Tibial nerve (tissue), 4 donors: Measurements from ENCODE around the gene MSRB3. TPM values are rescaled to one million over a fixed set of nuclear protein-coding genes. Genes with fewer than 3 reads are reported as not detected.

Experiments used
- DNase-seq, 2 donors: peaks; one replicate each; pipeline ENCODE4 v3.0.0-alpha.2; 2019; ENCODE audit warnings: low spot score in 2 of 2
- H3K27ac ChIP-seq, 4 donors: fragments of 200-600 bp; sonication (generic) in 3 of 4; one replicate each; pipeline ENCODE4 v1.5.1; 2017 to 2019; ENCODE audit warnings: mild to moderate bottlenecking in 1 of 4
- H3K27me3 ChIP-seq, 2 donors: fragments of 200-600 bp; sonication (generic) in 1 of 2; one replicate each; pipeline versions ENCODE4 v1.5.1 to v1.6.0; 2017 to 2019
- H3K36me3 ChIP-seq, 3 donors: fragments of 200-600 bp; sonication (generic); one replicate each; pipeline ENCODE4 v1.5.1; 2018 to 2019
- H3K4me1 ChIP-seq, 4 donors: fragments of 200-600 bp; sonication (generic) in 3 of 4; one replicate each; pipeline ENCODE4 v1.5.1; 2017 to 2019
- H3K4me3 ChIP-seq, 4 donors: fragments of 200-600 bp; sonication (generic) in 3 of 4; one replicate each; pipeline ENCODE4 v1.5.1; 2017 to 2019; ENCODE audit warnings: mild to moderate bottlenecking in 1 of 4, moderate library complexity in 1 of 4
- H3K9me3 ChIP-seq, 4 donors: fragments of 200-600 bp; sonication (generic) in 3 of 4; one replicate each; pipeline ENCODE4 v1.5.1; 2017 to 2019
- CTCF ChIP-seq, 5 experiments: fragments of 200-600 bp in 3 of 5; fragments of 450-650 bp in 2 of 5; sonication (generic) in 3 of 5; IDR thresholded peaks; one replicate each; pipeline ENCODE4 v1.5.1; 2016 to 2019; ENCODE audit warnings: antibody characterized with exemption in 5 of 5, mild to moderate bottlenecking in 3 of 5, moderate library complexity in 2 of 5
- EP300 ChIP-seq, 2 donors: sonication (generic); formaldehyde crosslinking; IDR thresholded peaks; one replicate each; pipeline ENCODE4 v1.6.1; 2017; ENCODE audit warnings: antibody characterized with exemption in 2 of 2, mild to moderate bottlenecking in 1 of 2
- POLR2A ChIP-seq, 2 donors: fragments of 450-650 bp; IDR thresholded peaks; one replicate each; pipeline ENCODE4 v1.6.1; 2017; ENCODE audit warnings: antibody characterized with exemption in 2 of 2, mild to moderate bottlenecking in 2 of 2, moderate library complexity in 2 of 2
- WGBS, 2 donors: methylation state at CpG; one replicate each; pipeline ENCODE4 v1.1.5; 2018; 5-methylcytosine and 5-hydroxymethylcytosine counted together
- total RNA-seq, 4 donors: library from RNA; depleted of rRNA; stranded (reverse); fragments of >200 nt; gene quantifications; one replicate each; pipeline ENCODE4 v1.1.0, GENCODE V29; 2016

Gene MSRB3
- total RNA-seq, 4 donors from 2014 or later, result 42.0 to 64.0 (median 47.9) TPM

DNA sequence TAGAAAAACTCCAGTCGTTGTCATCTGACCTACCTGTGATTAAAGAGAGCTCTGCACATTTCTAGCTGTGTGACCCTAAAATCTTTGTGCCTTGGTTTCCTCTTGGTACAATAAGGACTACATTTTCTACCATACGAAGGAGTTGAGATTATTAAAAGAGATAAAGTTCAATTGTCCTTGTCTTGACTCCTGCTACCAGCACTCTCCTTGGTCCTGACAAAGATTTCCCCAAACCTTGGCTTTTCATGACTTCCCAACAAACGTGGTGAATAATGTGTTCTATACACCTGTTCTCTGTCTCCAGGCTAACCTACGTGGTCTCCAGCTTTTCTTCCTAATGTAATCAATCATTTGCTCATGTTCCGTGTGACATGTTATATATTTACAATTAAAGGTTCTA, 223.5 kb downstream of the MSRB3 start:
- WGBS, 2 donors, result 89 to 90% methylated on average over 5 of the region's 5 CpGs

DNA sequence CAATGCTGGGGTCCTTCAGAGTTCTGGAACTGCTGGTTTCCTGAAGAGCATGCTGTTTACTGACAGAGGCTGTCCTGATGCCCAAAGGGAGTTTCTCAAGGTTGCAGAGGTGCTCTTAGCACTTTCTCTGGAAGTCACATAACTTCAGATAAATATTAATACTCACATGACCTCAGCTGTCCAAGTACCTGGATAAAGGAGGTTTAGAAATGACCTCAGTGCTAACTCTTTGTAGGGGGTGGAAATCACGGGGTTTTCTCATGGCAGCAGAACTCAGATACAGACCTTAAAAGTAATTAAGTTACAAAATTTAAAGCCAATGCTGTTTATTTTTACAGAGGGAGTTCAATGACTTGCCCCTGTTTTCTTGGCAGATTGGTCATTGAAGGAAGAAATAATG, 225.9 kb downstream of the MSRB3 start:
- Histone ChIP-seq H3K36me3 (no peaks in the 10 kb centered on the region), H3K4me3 (no peak overlapping the region), H3K27me3 (no peaks in the 10 kb centered on the region), H3K4me1 (peaks cover 0 to 22% (median 0%) of the 10 kb centered on the region in 4 donors), H3K9me3 (no peaks in the 10 kb centered on the region), H3K27ac (no peak overlapping the region)
- WGBS, 2 donors, result 82 to 90% methylated on average over 1 of the region's 1 CpG
- DNase-seq, result no peak
- TF ChIP-seq EP300 (IDR thresholded peaks at IDR 0.05) (no peak), CTCF (IDR thresholded peaks at IDR 0.05) (no peak), POLR2A (IDR thresholded peaks at IDR 0.05) (no peak)

More for the DNA sequence above, 223.5 kb downstream of the MSRB3 start:
- TF ChIP-seq POLR2A (IDR thresholded peaks at IDR 0.05) (no peak), CTCF (IDR thresholded peaks at IDR 0.05) (no peak), EP300 (IDR thresholded peaks at IDR 0.05) (no peak)
- Histone ChIP-seq H3K27ac (no peak overlapping the region), H3K4me1 (peaks cover 0 to 22% (median 0%) of the 10 kb centered on the region in 4 donors), H3K27me3 (no peaks in the 10 kb centered on the region), H3K36me3 (no peaks in the 10 kb centered on the region), H3K4me3 (no peak overlapping the region), H3K9me3 (no peaks in the 10 kb centered on the region)
- DNase-seq, result no peak

- H3K27ac ChIP-seq, result no peak overlapping the region
- H3K4me3 ChIP-seq, result no peak overlapping the region
- no peak for TF ChIP-seq EP300 (IDR thresholded peaks at IDR 0.05)
- TF ChIP-seq POLR2A (IDR thresholded peaks at IDR 0.05), result no peak
- TF ChIP-seq CTCF (IDR thresholded peaks at IDR 0.05), result no peak
- H3K27me3 ChIP-seq, result no peaks in the 10 kb centered on the region
- H3K4me1 ChIP-seq, result peaks cover 0 to 21% (median 2%) of the 10 kb centered on the region in 4 donors
- 89 to 91% methylated on average over 12 of the region's 12 CpGs for WGBS, 2 donors
- no peak for DNase-seq
- no peaks in the 10 kb centered on the region for H3K9me3 ChIP-seq
- H3K36me3 ChIP-seq, result no peaks in the 10 kb centered on the region
Observed at GRCh38 chr12:65505386-65506121, 227.1 kb downstream of the MSRB3 start.

DNA sequence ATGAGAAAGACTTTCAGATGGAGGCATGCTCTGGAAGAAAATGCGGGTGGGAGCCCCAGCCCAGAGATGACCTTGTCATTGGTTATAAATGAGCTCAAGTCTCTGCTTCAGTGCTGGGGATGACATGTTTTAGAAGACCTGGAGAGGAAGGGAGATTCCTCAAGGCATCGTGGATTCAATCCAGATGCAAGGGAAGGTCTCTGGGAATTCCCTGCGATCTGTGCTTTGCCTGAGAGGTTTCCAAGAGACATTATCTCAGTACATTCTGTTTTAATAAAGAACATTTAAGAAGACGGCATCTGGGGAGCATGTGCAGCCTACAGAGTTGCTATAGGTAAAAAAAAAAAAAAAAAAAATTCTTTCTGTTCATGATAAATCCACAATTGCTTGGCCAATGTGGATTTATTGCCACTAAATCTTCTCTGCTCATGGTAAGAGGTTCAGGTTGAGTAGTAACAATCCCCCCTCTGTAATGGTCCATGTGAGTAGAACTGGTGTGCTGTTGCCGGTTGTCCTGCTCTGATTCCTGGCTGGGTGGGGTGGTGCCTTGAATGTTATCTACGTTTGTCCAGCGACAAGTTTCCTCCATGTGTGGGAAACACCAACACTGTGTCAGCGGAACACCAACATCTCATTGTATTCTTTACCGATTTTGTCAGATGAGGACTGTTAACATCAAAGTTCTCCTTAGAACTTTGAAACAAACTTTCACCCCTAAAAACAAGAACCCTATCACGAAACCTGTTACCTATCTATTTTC, 230.0 kb downstream of the MSRB3 start:
- no peak for DNase-seq
- H3K4me1 ChIP-seq, result peaks cover 0 to 23% (median 3%) of the 10 kb centered on the region in 4 donors
- H3K27me3 ChIP-seq, result no peaks in the 10 kb centered on the region
- no peaks in the 10 kb centered on the region for H3K9me3 ChIP-seq
- TF ChIP-seq POLR2A (IDR thresholded peaks at IDR 0.05), result no peak
- no peak for TF ChIP-seq CTCF (IDR thresholded peaks at IDR 0.05)
- TF ChIP-seq EP300 (IDR thresholded peaks at IDR 0.05), result no peak
- WGBS, 2 donors, result 86 to 87% methylated on average over 10 of the region's 10 CpGs
- no peak overlapping the region for H3K27ac ChIP-seq
- no peak overlapping the region for H3K4me3 ChIP-seq
- no peaks in the 10 kb centered on the region for H3K36me3 ChIP-seq

- WGBS, 2 donors, result 61 to 64% methylated on average over 3 of the region's 3 CpGs
- TF ChIP-seq CTCF (IDR thresholded peaks at IDR 0.05) (no peak), EP300 (IDR thresholded peaks at IDR 0.05) (no peak), POLR2A (IDR thresholded peaks at IDR 0.05) (no peak)
- no peak overlapping the region for H3K27ac ChIP-seq
Observed at GRCh38 chr12:65510007-65510406, 231.5 kb downstream of the MSRB3 start.

More at GRCh38 chr12:65510007-65510406, 231.5 kb downstream of the MSRB3 start:
- Histone ChIP-seq H3K9me3 (no peaks in the 10 kb centered on the region), H3K4me1 (peaks cover 0 to 23% (median 3%) of the 10 kb centered on the region in 4 donors), H3K4me3 (no peak overlapping the region), H3K36me3 (no peaks in the 10 kb centered on the region), H3K27me3 (no peaks in the 10 kb centered on the region)
- DNase-seq, result no peak
